ENCODE measurements around the gene EFCAB11. TPM values are rescaled to one million over a fixed set of nuclear protein-coding genes. Genes with fewer than 3 reads are reported as not detected.

EFCAB11 gene
- total RNA-seq, 1 experiment from 2014 or later = 15.5 TPM

- no peaks in the 10 kb centered on the region for H3K4me1 Mint-ChIP-seq
- no peak overlapping the region for H3K27ac Mint-ChIP-seq
- no peak for TF ChIP-seq ZNF396 (CRISPR knock-in tag; IDR thresholded peaks at IDR 0.05; ENCODE audit: borderline replicate concordance)
- TF ChIP-seq ELF4 (CRISPR knock-in tag; IDR thresholded peaks at IDR 0.05; ENCODE audit: low read depth) = no peak
- no peak for TF ChIP-seq ZNF219 (CRISPR knock-in tag; IDR thresholded peaks at IDR 0.05; ENCODE audit: borderline replicate concordance)
- no peak for TF ChIP-seq ZNF263 (CRISPR knock-in tag; IDR thresholded peaks at IDR 0.05; ENCODE audit: low read depth)
- TF ChIP-seq ZNF281 (CRISPR knock-in tag; IDR thresholded peaks at IDR 0.05) = no peak
- TF ChIP-seq ZNF416 (CRISPR knock-in tag; IDR thresholded peaks at IDR 0.05) = no peak
- no peak for TF ChIP-seq NR3C1 (CRISPR knock-in tag; conservative IDR thresholded peaks at IDR 0.05; ENCODE audit: low read depth)
- TF ChIP-seq, protein P1, sequence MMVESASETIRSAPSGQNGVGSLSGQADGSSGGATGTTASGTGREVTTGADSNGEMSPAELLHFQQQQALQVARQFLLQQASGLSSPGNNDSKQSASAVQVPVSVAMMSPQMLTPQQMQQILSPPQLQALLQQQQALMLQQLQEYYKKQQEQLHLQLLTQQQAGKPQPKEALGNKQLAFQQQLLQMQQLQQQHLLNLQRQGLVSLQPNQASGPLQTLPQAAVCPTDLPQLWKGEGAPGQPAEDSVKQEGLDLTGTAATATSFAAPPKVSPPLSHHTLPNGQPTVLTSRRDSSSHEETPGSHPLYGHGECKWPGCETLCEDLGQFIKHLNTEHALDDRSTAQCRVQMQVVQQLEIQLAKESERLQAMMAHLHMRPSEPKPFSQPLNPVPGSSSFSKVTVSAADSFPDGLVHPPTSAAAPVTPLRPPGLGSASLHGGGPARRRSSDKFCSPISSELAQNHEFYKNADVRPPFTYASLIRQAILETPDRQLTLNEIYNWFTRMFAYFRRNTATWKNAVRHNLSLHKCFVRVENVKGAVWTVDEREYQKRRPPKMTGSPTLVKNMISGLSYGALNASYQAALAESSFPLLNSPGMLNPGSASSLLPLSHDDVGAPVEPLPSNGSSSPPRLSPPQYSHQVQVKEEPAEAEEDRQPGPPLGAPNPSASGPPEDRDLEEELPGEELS (CRISPR knock-in tag; IDR thresholded peaks at IDR 0.05) = no peak
- TF ChIP-seq, protein P2, sequence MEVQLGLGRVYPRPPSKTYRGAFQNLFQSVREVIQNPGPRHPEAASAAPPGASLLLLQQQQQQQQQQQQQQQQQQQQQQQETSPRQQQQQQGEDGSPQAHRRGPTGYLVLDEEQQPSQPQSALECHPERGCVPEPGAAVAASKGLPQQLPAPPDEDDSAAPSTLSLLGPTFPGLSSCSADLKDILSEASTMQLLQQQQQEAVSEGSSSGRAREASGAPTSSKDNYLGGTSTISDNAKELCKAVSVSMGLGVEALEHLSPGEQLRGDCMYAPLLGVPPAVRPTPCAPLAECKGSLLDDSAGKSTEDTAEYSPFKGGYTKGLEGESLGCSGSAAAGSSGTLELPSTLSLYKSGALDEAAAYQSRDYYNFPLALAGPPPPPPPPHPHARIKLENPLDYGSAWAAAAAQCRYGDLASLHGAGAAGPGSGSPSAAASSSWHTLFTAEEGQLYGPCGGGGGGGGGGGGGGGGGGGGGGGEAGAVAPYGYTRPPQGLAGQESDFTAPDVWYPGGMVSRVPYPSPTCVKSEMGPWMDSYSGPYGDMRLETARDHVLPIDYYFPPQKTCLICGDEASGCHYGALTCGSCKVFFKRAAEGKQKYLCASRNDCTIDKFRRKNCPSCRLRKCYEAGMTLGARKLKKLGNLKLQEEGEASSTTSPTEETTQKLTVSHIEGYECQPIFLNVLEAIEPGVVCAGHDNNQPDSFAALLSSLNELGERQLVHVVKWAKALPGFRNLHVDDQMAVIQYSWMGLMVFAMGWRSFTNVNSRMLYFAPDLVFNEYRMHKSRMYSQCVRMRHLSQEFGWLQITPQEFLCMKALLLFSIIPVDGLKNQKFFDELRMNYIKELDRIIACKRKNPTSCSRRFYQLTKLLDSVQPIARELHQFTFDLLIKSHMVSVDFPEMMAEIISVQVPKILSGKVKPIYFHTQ (CRISPR knock-in tag; IDR thresholded peaks at IDR 0.05) = no peak
- TF ChIP-seq ZNF232 (CRISPR knock-in tag; IDR thresholded peaks at IDR 0.05) = no peak
- no peak for TF ChIP-seq TEAD1 (CRISPR knock-in tag; IDR thresholded peaks at IDR 0.05)
- TF ChIP-seq CBFB (CRISPR knock-in tag; IDR thresholded peaks at IDR 0.05; ENCODE audit: low read depth) = no peak
- no peak for TF ChIP-seq NFE2L1 (CRISPR knock-in tag; IDR thresholded peaks at IDR 0.05)
- TF ChIP-seq, protein P3, sequence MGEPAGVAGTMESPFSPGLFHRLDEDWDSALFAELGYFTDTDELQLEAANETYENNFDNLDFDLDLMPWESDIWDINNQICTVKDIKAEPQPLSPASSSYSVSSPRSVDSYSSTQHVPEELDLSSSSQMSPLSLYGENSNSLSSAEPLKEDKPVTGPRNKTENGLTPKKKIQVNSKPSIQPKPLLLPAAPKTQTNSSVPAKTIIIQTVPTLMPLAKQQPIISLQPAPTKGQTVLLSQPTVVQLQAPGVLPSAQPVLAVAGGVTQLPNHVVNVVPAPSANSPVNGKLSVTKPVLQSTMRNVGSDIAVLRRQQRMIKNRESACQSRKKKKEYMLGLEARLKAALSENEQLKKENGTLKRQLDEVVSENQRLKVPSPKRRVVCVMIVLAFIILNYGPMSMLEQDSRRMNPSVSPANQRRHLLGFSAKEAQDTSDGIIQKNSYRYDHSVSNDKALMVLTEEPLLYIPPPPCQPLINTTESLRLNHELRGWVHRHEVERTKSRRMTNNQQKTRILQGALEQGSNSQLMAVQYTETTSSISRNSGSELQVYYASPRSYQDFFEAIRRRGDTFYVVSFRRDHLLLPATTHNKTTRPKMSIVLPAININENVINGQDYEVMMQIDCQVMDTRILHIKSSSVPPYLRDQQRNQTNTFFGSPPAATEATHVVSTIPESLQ (CRISPR knock-in tag; IDR thresholded peaks at IDR 0.05) = no peak
- no peak for TF ChIP-seq ETV6 (CRISPR knock-in tag; IDR thresholded peaks at IDR 0.05)
- no peak for TF ChIP-seq GTF2I (CRISPR knock-in tag; conservative IDR thresholded peaks at IDR 0.05)
- no peak for TF ChIP-seq EMX1 (CRISPR knock-in tag; IDR thresholded peaks at IDR 0.05)
- DNase-seq (ENCODE audit: low spot score) (no peak), ATAC-seq (no peak)
- CTCF ChIA-PET = no interaction called here
- no peaks in the 10 kb centered on the region; the same call in none of the 2 replicates for H3K27me3 Mint-ChIP-seq (ENCODE audit: low read depth)
- no peak overlapping the region for H3K4me3 Mint-ChIP-seq
- H3K36me3 Mint-ChIP-seq = peaks cover 25% of the 10 kb centered on the region
- POLR2A ChIA-PET = no interaction called here
- H3K9me3 Mint-ChIP-seq = peaks cover 50% of the 10 kb centered on the region
Measured at GRCh38 chr14:89746135-89746534, 208.4 kb downstream of the EFCAB11 start.

Other genes with a start within 250 kb of the EFCAB11 start
- gene TDP1, start 1.2 kb upstream of the EFCAB11 start, total RNA-seq (2021) = 54.2 to 59.8 TPM (median 57.3 TPM) in 3 replicates
- gene KCNK13, start 107.3 kb upstream of the EFCAB11 start, total RNA-seq (2021) = 0.14 to 0.27 TPM (median 0.17 TPM) in 3 replicates